ENCODE data around the gene NUP210. TPM values are rescaled to one million over a fixed set of nuclear protein-coding genes. Genes with fewer than 3 reads are reported as not detected.

The NUP210 gene
- total RNA-seq, 1 experiment from 2014 or later: 11.4 TPM

GRCh38 chr3:13280122-13280790 lies 139.9 kb downstream of the NUP210 start:
- H3K9me3 ChIP-seq (ENCODE audit: low read depth, low read length, poor library complexity, severe bottlenecking): peaks cover 14% of the 10 kb centered on the region
- intact Hi-C loops (cut with micrococcal nuclease; ENCODE audit: unreplicated experiment): no loop called here
- H3K27me3 ChIP-seq (replicated peaks; ENCODE audit: insufficient read depth, low read depth, low read length, poor library complexity): peaks cover 42% of the 10 kb centered on the region
- H3K4me1 ChIP-seq (ENCODE audit: insufficient read depth, low read length, poor library complexity, severe bottlenecking): no peaks in the 10 kb centered on the region
- no peak overlapping the region for H3K27ac ChIP-seq (ENCODE audit: low read depth, low read length, poor library complexity, severe bottlenecking)
- TF ChIP-seq CTCF (conservative IDR thresholded peaks at IDR 0.05; ENCODE audit: low read depth, low read length) (no peak), EZH2 (IDR thresholded peaks at IDR 0.05; ENCODE audit: borderline replicate concordance, low read depth, low read length, poor library complexity, severe bottlenecking) (no peak)
- H3K4me3 ChIP-seq (ENCODE audit: low read depth, low read length, poor library complexity, severe bottlenecking): no peak overlapping the region
- POLR2A ChIA-PET (ENCODE audit: low non-redundant PET): no interaction called here
- no peaks in the 10 kb centered on the region for H3K36me3 ChIP-seq (ENCODE audit: insufficient read depth, low read length, poor library complexity, severe bottlenecking)
- no TSS peak for BruUV-seq (replicated peaks)
- CTCF ChIA-PET: no interaction called here
- DNase-seq (ENCODE audit: low spot score): no peak

GRCh38 chr3:13279532-13279910 lies 140.6 kb downstream of the NUP210 start:
- H3K4me3 ChIP-seq (ENCODE audit: low read depth, low read length, poor library complexity, severe bottlenecking): no peak overlapping the region
- CTCF ChIA-PET: no interaction called here
- no peaks in the 10 kb centered on the region for H3K36me3 ChIP-seq (ENCODE audit: insufficient read depth, low read length, poor library complexity, severe bottlenecking)
- POLR2A ChIA-PET (ENCODE audit: low non-redundant PET): no interaction called here
- peaks cover 10% of the 10 kb centered on the region for H3K9me3 ChIP-seq (ENCODE audit: low read depth, low read length, poor library complexity, severe bottlenecking)
- intact Hi-C loops (cut with micrococcal nuclease; ENCODE audit: unreplicated experiment): no loop called here
- no TSS peak for BruUV-seq (replicated peaks)
- H3K27ac ChIP-seq (ENCODE audit: low read depth, low read length, poor library complexity, severe bottlenecking): no peak overlapping the region
- no peaks in the 10 kb centered on the region for H3K4me1 ChIP-seq (ENCODE audit: insufficient read depth, low read length, poor library complexity, severe bottlenecking)
- DNase-seq (ENCODE audit: low spot score): no peak
- TF ChIP-seq CTCF (conservative IDR thresholded peaks at IDR 0.05; ENCODE audit: low read depth, low read length) (no peak), EZH2 (IDR thresholded peaks at IDR 0.05; ENCODE audit: borderline replicate concordance, low read depth, low read length, poor library complexity, severe bottlenecking) (no peak)
- H3K27me3 ChIP-seq (replicated peaks; ENCODE audit: insufficient read depth, low read depth, low read length, poor library complexity): peaks cover 42% of the 10 kb centered on the region

- H3K27me3 ChIP-seq (replicated peaks; ENCODE audit: insufficient read depth, low read depth, low read length, poor library complexity): peaks cover 36% of the 10 kb centered on the region
Observed at GRCh38 chr3:13278783-13279531, 141.2 kb downstream of the NUP210 start.

More at GRCh38 chr3:13278783-13279531, 141.2 kb downstream of the NUP210 start:
- no peak overlapping the region for H3K27ac ChIP-seq (ENCODE audit: low read depth, low read length, poor library complexity, severe bottlenecking)
- TF ChIP-seq EZH2 (IDR thresholded peaks at IDR 0.05; ENCODE audit: borderline replicate concordance, low read depth, low read length, poor library complexity, severe bottlenecking) (no peak), CTCF (conservative IDR thresholded peaks at IDR 0.05; ENCODE audit: low read depth, low read length) (no peak)
- CTCF ChIA-PET: no interaction called here
- peaks cover 5% of the 10 kb centered on the region for H3K9me3 ChIP-seq (ENCODE audit: low read depth, low read length, poor library complexity, severe bottlenecking)
- no peaks in the 10 kb centered on the region for H3K36me3 ChIP-seq (ENCODE audit: insufficient read depth, low read length, poor library complexity, severe bottlenecking)
- BruUV-seq (replicated peaks): no TSS peak
- intact Hi-C loops (cut with micrococcal nuclease; ENCODE audit: unreplicated experiment): no loop called here
- H3K4me1 ChIP-seq (ENCODE audit: insufficient read depth, low read length, poor library complexity, severe bottlenecking): no peaks in the 10 kb centered on the region
- DNase-seq (ENCODE audit: low spot score): no peak
- POLR2A ChIA-PET (ENCODE audit: low non-redundant PET): no interaction called here
- H3K4me3 ChIP-seq (ENCODE audit: low read depth, low read length, poor library complexity, severe bottlenecking): no peak overlapping the region

All from A673 (cell line).